Raji (cell line): ENCODE data around the gene MGAT2.

Experiments
- POLR2A ChIP-seq: IDR thresholded peaks from 2 replicates; pipeline ENCODE4 v1.6.1; 2011; ENCODE audit warnings: low read depth, low read length, control low read depth; ENCODE audit not compliant: insufficient read depth

The MGAT2 gene

GRCh38 chr14:49594347-49595091 is 26.1 kb upstream of the MGAT2 start:
- TF ChIP-seq POLR2A: no peak

- TF ChIP-seq POLR2A: no peak
Observed at GRCh38 chr14:49598189-49598484, 22.5 kb upstream of the MGAT2 start.

- peak; percentile 88 for TF ChIP-seq POLR2A
Observed at GRCh38 chr14:49598485-49599300, 21.9 kb upstream of the MGAT2 start, which contains the start of gene LRR1. Gene LRR1 (plus strand): TSS chr14:49598940. CDS start chr14:49599021, 81 bp downstream.

GRCh38 chr14:49607583-49607982 is 13.0 kb upstream of the MGAT2 start:
- no peak for TF ChIP-seq POLR2A

- no peak for TF ChIP-seq POLR2A
Observed at GRCh38 chr14:49612251-49612650, 8.3 kb upstream of the MGAT2 start.

- no peak for TF ChIP-seq POLR2A
Observed at GRCh38 chr14:49612671-49613070, 7.9 kb upstream of the MGAT2 start.

- TF ChIP-seq POLR2A: no peak
Observed at GRCh38 chr14:49614196-49614595, 6.4 kb upstream of the MGAT2 start.

GRCh38 chr14:49615776-49616175 is 4.8 kb upstream of the MGAT2 start:
- TF ChIP-seq POLR2A: no peak

- no peak for TF ChIP-seq POLR2A
Observed at GRCh38 chr14:49617852-49618519, 2.6 kb upstream of the MGAT2 start.

- TF ChIP-seq POLR2A: no peak
Observed at GRCh38 chr14:49619730-49620129, 869 bp upstream of the MGAT2 start.

- no peak for TF ChIP-seq POLR2A
Observed at GRCh38 chr14:49621114-49621881, 699 bp downstream of the MGAT2 start.

- no peak for TF ChIP-seq POLR2A
Observed at GRCh38 chr14:49622022-49622607, 1.5 kb downstream of the MGAT2 start.

- no peak for TF ChIP-seq POLR2A
Observed at GRCh38 chr14:49623387-49623786, 2.8 kb downstream of the MGAT2 start.

- no peak; the same call in 1 of the 2 replicates for TF ChIP-seq POLR2A
Observed at GRCh38 chr14:49623941-49624839, 3.6 kb downstream of the MGAT2 start.
